ENCODE results near the gene CEP170B. TPM values are rescaled to one million over a fixed set of nuclear protein-coding genes. Genes with fewer than 3 reads are reported as not detected.
"Not testable (repeated sequence)": the region's sequence is repeated elsewhere in the genome, so short reads cannot be mapped to it uniquely, and the experiment has no call there.

CEP170B gene
- total RNA-seq, 1 donor from 2014 or later = 28.9 TPM

DNA sequence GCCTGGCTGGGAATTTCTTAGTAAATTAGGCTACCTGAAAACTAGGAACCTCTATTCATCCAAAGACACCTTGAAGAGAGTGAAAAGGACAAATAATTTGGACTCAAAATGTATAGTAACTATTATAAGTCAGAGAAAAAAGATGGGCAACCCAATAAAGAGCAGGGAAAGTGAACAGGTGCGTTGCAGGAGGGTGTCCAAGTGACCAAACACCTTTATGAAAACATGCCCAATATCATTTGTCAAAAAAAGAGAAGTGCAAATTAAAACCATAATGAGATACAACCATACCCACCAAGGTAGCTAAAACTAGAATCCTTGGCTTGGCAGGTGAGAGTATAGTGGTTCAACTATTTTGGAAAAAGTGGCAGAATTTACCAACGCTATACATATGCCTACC, 34.7 kb downstream of the CEP170B start:
- DNase-seq (ENCODE audit: low read depth) = no peak
- no peak overlapping the region for H3K4me3 ChIP-seq (ENCODE audit: low read depth, low read length)
- TF ChIP-seq, protein P1, sequence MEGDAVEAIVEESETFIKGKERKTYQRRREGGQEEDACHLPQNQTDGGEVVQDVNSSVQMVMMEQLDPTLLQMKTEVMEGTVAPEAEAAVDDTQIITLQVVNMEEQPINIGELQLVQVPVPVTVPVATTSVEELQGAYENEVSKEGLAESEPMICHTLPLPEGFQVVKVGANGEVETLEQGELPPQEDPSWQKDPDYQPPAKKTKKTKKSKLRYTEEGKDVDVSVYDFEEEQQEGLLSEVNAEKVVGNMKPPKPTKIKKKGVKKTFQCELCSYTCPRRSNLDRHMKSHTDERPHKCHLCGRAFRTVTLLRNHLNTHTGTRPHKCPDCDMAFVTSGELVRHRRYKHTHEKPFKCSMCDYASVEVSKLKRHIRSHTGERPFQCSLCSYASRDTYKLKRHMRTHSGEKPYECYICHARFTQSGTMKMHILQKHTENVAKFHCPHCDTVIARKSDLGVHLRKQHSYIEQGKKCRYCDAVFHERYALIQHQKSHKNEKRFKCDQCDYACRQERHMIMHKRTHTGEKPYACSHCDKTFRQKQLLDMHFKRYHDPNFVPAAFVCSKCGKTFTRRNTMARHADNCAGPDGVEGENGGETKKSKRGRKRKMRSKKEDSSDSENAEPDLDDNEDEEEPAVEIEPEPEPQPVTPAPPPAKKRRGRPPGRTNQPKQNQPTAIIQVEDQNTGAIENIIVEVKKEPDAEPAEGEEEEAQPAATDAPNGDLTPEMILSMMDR (conservative IDR thresholded peaks at IDR 0.05; ENCODE audit: low read depth, low read length) = no peak

DNA sequence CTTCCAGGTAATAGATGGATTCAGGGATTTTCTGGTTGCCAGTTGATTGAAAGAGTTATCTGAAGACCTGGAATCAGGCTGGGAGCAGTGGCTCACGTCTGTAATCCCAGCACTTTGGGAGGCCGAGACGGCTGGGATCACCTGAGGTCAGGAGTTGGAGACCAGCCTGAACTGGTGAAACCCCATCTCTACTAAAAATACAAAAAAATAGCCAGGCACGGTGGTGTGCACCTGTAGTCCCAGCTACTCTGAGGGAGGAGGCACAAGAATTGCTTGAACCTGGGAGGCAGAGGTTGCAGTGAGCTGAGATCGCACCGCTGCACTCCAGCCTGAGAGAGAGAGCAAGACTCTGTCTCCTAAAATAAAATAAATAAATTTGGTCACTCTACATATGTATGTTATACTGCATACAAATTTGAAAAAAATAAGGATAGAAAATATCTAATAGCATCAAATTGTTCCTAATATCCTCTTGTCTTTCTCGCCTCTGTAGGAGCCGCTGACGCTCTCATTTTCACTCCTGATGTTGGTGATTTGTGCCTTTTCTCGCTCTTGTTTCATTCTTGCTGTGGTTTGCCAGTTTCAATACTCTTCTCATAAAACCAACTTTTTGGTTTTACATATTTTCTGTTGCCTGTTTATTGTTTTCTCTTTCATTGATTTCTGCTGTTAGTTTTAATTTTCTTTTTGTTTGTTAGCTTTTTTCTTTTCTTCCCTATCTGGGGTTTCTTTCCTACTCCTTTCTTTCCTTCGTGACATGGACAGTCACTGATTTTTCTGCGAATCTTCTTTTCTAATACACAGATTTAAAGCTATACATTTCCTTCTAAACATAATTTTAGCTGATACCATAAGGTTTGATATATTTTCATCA, 35.8 kb downstream of the CEP170B start:
- TF ChIP-seq, protein P1 (conservative IDR thresholded peaks at IDR 0.05; ENCODE audit: low read depth, low read length) = no peak
- no peak overlapping the region for H3K4me3 ChIP-seq (ENCODE audit: low read depth, low read length)
- no peak for DNase-seq (ENCODE audit: low read depth)

DNA sequence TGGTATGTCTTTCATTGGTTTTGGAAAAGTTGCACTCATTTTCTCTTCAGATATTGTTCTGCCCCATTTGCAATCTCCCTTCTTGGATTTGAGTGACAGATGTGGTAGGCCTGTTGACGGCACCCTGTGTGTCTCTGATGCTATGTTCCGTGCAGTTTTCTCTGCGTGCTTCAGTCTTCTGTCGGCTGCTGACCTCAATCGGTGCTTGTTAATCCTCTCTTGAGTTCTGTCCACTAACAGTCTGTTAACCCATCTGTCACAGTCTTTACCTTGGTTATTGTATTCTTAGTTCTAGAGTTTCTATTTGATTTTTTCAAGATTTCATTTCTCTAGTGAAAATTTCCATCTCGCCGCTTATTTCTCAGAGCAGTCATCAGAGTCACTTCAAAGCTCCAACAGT, 38.9 kb downstream of the CEP170B start:
- TF ChIP-seq, protein P1 (conservative IDR thresholded peaks at IDR 0.05; ENCODE audit: low read depth, low read length) = no peak
- no peak for DNase-seq (ENCODE audit: low read depth)
- no peak overlapping the region for H3K4me3 ChIP-seq (ENCODE audit: low read depth, low read length)

DNA sequence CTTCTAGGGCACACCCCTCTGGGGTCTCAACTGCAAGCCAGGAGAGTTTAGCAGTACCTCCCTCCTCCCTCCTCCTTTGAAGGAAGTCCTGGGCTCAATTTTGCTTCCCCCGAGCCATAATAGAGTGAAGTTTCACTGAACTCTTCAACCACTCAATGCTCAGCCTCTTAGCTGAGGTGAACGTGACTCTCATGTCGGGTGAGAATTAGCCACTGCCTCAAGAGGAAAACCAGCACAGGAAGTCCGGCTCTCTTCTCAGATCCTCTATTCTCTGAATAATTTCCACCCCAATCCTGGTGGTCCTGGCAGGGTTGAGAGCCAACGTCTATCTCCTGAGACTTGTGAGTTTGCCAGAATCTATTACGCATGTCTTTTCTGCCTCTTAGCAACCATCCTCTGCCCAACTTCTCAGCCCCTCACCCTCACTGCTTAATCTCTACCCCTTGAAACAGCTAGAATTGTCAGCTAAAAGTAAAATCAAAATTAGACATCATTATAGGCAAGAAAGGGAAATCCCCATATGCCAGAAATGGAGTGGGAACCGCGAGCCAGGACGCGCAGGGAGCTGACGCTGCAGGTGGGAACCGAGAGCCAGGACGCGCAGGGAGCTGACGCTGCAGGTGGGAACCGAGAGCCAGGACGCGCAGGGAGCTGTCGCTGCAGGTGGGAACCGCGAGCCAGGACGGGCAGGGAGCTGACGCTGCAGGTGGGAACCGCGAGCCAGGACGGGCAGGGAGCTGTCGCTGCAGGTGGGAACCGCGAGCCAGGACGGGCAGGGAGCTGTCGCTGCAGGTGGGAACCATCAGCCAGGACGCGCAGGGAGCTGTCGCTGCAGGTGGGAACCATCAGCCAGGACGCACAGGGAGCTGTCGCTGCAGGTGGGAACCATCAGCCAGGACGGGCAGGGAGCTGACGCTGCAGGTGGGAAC, 39.8 kb downstream of the CEP170B start:
- not testable (repeated sequence) for DNase-seq (ENCODE audit: low read depth); H3K4me3 ChIP-seq (ENCODE audit: low read depth, low read length)

DNA sequence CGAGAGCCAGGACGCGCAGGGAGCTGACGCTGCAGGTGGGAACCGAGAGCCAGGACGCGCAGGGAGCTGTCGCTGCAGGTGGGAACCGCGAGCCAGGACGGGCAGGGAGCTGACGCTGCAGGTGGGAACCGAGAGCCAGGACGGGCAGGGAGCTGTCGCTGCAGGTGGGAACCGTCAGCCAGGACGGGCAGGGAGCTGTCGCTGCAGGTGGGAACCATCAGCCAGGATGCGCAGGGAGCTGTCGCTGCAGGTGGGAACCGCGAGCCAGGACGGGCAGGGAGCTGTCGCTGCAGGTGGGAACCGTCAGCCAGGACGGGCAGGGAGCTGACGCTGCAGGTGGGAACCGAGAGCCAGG, 40.5 kb downstream of the CEP170B start:
- DNase-seq (ENCODE audit: low read depth); H3K4me3 ChIP-seq (ENCODE audit: low read depth, low read length): not testable (repeated sequence)

DNA sequence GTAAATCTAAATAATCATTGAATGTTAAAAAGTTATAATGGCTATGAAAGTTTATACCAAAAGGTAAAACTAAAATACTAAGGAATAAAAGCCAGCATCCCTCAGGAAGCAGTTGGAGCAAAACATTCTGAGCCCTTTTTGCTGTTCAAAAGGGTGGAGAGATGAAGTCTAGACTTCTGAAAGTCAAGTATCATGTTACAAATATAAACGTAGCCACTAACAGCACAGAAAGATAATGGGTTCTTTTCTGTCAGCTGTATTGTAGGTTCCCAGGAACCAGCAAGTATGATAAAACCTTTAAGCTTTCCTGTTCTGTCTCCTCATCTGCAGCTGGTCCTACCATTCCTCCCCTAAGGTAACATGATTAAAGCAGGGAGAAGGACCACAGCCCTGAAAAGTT, 43.2 kb downstream of the CEP170B start:
- no peak for DNase-seq (ENCODE audit: low read depth)
- no peak overlapping the region for H3K4me3 ChIP-seq (ENCODE audit: low read depth, low read length)
- TF ChIP-seq, protein P1 (conservative IDR thresholded peaks at IDR 0.05; ENCODE audit: low read depth, low read length) = no peak

DNA sequence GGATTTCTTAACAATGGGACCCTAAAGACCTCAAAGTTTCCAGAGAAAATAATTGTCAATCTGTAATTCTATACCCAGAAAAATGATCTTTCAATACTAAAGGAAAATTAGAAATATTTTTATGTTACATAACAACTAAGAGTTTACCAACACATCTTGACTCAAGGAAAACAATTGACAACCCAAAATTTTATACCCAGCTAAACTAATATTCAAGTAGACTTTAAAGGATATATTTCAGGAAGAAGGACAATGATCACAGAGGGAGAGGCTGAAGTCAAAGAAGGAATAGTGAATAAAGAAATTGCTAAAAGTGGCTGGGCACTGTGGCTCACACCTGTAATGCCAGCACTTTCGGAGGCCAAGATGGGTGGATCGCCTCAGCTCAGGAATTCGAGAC, 47.0 kb downstream of the CEP170B start:
- TF ChIP-seq, protein P1 (conservative IDR thresholded peaks at IDR 0.05; ENCODE audit: low read depth, low read length) = no peak
- H3K4me3 ChIP-seq (ENCODE audit: low read depth, low read length) = no peak overlapping the region
- DNase-seq (ENCODE audit: low read depth) = no peak

Measured in epithelial cell of proximal tubule (primary cell).